ENCODE results near the gene YAF2. TPM values are rescaled to one million over a fixed set of nuclear protein-coding genes. Genes with fewer than 3 reads are reported as not detected.
A peak's percentile ranks its signal among the peaks of the same experiment; 100 is the strongest.
"Not testable (repeated sequence)": the region's sequence is repeated elsewhere in the genome, so short reads cannot be mapped to it uniquely, and the experiment has no call there.

YAF2 gene
- total RNA-seq, 1 donor from 2014 or later, result 19.3 TPM

GRCh38 chr12:42227525-42227924 lies 10.5 kb downstream of the YAF2 start:
- H3K27ac ChIP-seq (ENCODE audit: low read depth, low read length); H3K4me3 ChIP-seq (ENCODE audit: low read length in 3 of 3): not testable (repeated sequence)

GRCh38 chr12:42224501-42224900 lies 13.5 kb downstream of the YAF2 start:
- not testable (repeated sequence) for H3K36me3 ChIP-seq (ENCODE audit: control insufficient read depth in 3 of 3, insufficient read depth in 3 of 3, low read length in 3 of 3); H3K4me1 ChIP-seq (ENCODE audit: control insufficient read depth in 3 of 3, insufficient read depth in 3 of 3, low read length in 3 of 3); H3K9ac ChIP-seq (ENCODE audit: low read depth in 1 of 3, low read length in 3 of 3); H3K27ac ChIP-seq (ENCODE audit: low read depth, low read length); H3K9me3 ChIP-seq (ENCODE audit: control insufficient read depth in 3 of 3, low read length in 3 of 3); H3K4me3 ChIP-seq (ENCODE audit: low read length in 3 of 3); H3K27me3 ChIP-seq (ENCODE audit: control insufficient read depth in 3 of 3, insufficient read depth in 3 of 3, low read length in 3 of 3)

More at GRCh38 chr12:42227525-42227924, 10.5 kb downstream of the YAF2 start:
- H3K9me3 ChIP-seq (ENCODE audit: control insufficient read depth in 3 of 3, low read length in 3 of 3); H3K9ac ChIP-seq (ENCODE audit: low read depth in 1 of 3, low read length in 3 of 3); H3K36me3 ChIP-seq (ENCODE audit: control insufficient read depth in 3 of 3, insufficient read depth in 3 of 3, low read length in 3 of 3); H3K4me1 ChIP-seq (ENCODE audit: control insufficient read depth in 3 of 3, insufficient read depth in 3 of 3, low read length in 3 of 3); H3K27me3 ChIP-seq (ENCODE audit: control insufficient read depth in 3 of 3, insufficient read depth in 3 of 3, low read length in 3 of 3): not testable (repeated sequence)

GRCh38 chr12:42222724-42223123 lies 15.3 kb downstream of the YAF2 start:
- Histone ChIP-seq H3K4me1 (ENCODE audit: control insufficient read depth in 3 of 3, insufficient read depth in 3 of 3, low read length in 3 of 3) (peaks cover 0 to 6% (median 3%) of the 10 kb centered on the region in 3 donors), H3K27ac (ENCODE audit: low read depth, low read length) (no peak overlapping the region), H3K36me3 (ENCODE audit: control insufficient read depth in 3 of 3, insufficient read depth in 3 of 3, low read length in 3 of 3) (no peaks in the 10 kb centered on the region), H3K9me3 (ENCODE audit: control insufficient read depth in 3 of 3, low read length in 3 of 3) (no peaks in the 10 kb centered on the region), H3K9ac (ENCODE audit: low read depth in 1 of 3, low read length in 3 of 3) (no peak overlapping the region), H3K4me3 (ENCODE audit: low read length in 3 of 3) (no peak overlapping the region), H3K27me3 (ENCODE audit: control insufficient read depth in 3 of 3, insufficient read depth in 3 of 3, low read length in 3 of 3) (no peaks in the 10 kb centered on the region)

GRCh38 chr12:42221726-42222125 lies 16.3 kb downstream of the YAF2 start:
- H3K9ac ChIP-seq (ENCODE audit: low read depth in 1 of 3, low read length in 3 of 3), result no peak overlapping the region
- H3K36me3 ChIP-seq (ENCODE audit: control insufficient read depth in 3 of 3, insufficient read depth in 3 of 3, low read length in 3 of 3), result no peaks in the 10 kb centered on the region
- peaks cover 0 to 6% (median 4%) of the 10 kb centered on the region in 3 donors for H3K4me1 ChIP-seq (ENCODE audit: control insufficient read depth in 3 of 3, insufficient read depth in 3 of 3, low read length in 3 of 3)
- no peaks in the 10 kb centered on the region for H3K27me3 ChIP-seq (ENCODE audit: control insufficient read depth in 3 of 3, insufficient read depth in 3 of 3, low read length in 3 of 3)
- no peak overlapping the region for H3K27ac ChIP-seq (ENCODE audit: low read depth, low read length)
- no peak overlapping the region for H3K4me3 ChIP-seq (ENCODE audit: low read length in 3 of 3)
- no peaks in the 10 kb centered on the region for H3K9me3 ChIP-seq (ENCODE audit: control insufficient read depth in 3 of 3, low read length in 3 of 3)

- Histone ChIP-seq H3K27ac (ENCODE audit: low read depth, low read length) (no peak overlapping the region), H3K9ac (ENCODE audit: low read depth in 1 of 3, low read length in 3 of 3) (no peak overlapping the region), H3K4me3 (ENCODE audit: low read length in 3 of 3) (no peak overlapping the region), H3K4me1 (ENCODE audit: control insufficient read depth in 3 of 3, insufficient read depth in 3 of 3, low read length in 3 of 3) (peaks cover 4 to 11% (median 5%) of the 10 kb centered on the region in 3 donors), H3K36me3 (ENCODE audit: control insufficient read depth in 3 of 3, insufficient read depth in 3 of 3, low read length in 3 of 3) (no peaks in the 10 kb centered on the region), H3K9me3 (ENCODE audit: control insufficient read depth in 3 of 3, low read length in 3 of 3) (no peaks in the 10 kb centered on the region), H3K27me3 (ENCODE audit: control insufficient read depth in 3 of 3, insufficient read depth in 3 of 3, low read length in 3 of 3) (no peaks in the 10 kb centered on the region)
Measured at GRCh38 chr12:42217656-42218055, 20.4 kb downstream of the YAF2 start.

- peaks cover 4 to 11% (median 5%) of the 10 kb centered on the region in 3 donors for H3K4me1 ChIP-seq (ENCODE audit: control insufficient read depth in 3 of 3, insufficient read depth in 3 of 3, low read length in 3 of 3)
- H3K36me3 ChIP-seq (ENCODE audit: control insufficient read depth in 3 of 3, insufficient read depth in 3 of 3, low read length in 3 of 3), result no peaks in the 10 kb centered on the region
- no peak overlapping the region for H3K4me3 ChIP-seq (ENCODE audit: low read length in 3 of 3)
- H3K27ac ChIP-seq (ENCODE audit: low read depth, low read length), result no peak overlapping the region
- no peaks in the 10 kb centered on the region for H3K9me3 ChIP-seq (ENCODE audit: control insufficient read depth in 3 of 3, low read length in 3 of 3)
- no peak overlapping the region for H3K9ac ChIP-seq (ENCODE audit: low read depth in 1 of 3, low read length in 3 of 3)
- no peaks in the 10 kb centered on the region for H3K27me3 ChIP-seq (ENCODE audit: control insufficient read depth in 3 of 3, insufficient read depth in 3 of 3, low read length in 3 of 3)
Measured at GRCh38 chr12:42216737-42217136, 21.3 kb downstream of the YAF2 start.

GRCh38 chr12:42215759-42216158 lies 22.3 kb downstream of the YAF2 start:
- not testable (repeated sequence) for H3K36me3 ChIP-seq (ENCODE audit: control insufficient read depth in 3 of 3, insufficient read depth in 3 of 3, low read length in 3 of 3); H3K9ac ChIP-seq (ENCODE audit: low read depth in 1 of 3, low read length in 3 of 3); H3K27ac ChIP-seq (ENCODE audit: low read depth, low read length); H3K9me3 ChIP-seq (ENCODE audit: control insufficient read depth in 3 of 3, low read length in 3 of 3); H3K27me3 ChIP-seq (ENCODE audit: control insufficient read depth in 3 of 3, insufficient read depth in 3 of 3, low read length in 3 of 3); H3K4me3 ChIP-seq (ENCODE audit: low read length in 3 of 3)
- H3K4me1 ChIP-seq (ENCODE audit: control insufficient read depth in 3 of 3, insufficient read depth in 3 of 3, low read length in 3 of 3), result peaks cover 4 to 11% (median 5%) of the 10 kb centered on the region in 3 donors

GRCh38 chr12:42213954-42214426 lies 24.1 kb downstream of the YAF2 start:
- H3K4me3 ChIP-seq (ENCODE audit: low read length in 3 of 3), result no peak overlapping the region
- no peaks in the 10 kb centered on the region for H3K9me3 ChIP-seq (ENCODE audit: control insufficient read depth in 3 of 3, low read length in 3 of 3)
- no peak overlapping the region for H3K27ac ChIP-seq (ENCODE audit: low read depth, low read length)
- H3K27me3 ChIP-seq (ENCODE audit: control insufficient read depth in 3 of 3, insufficient read depth in 3 of 3, low read length in 3 of 3), result no peaks in the 10 kb centered on the region
- H3K4me1 ChIP-seq (ENCODE audit: control insufficient read depth in 3 of 3, insufficient read depth in 3 of 3, low read length in 3 of 3), result peaks cover 2 to 5% (median 5%) of the 10 kb centered on the region in 3 donors
- H3K9ac ChIP-seq (ENCODE audit: low read depth in 1 of 3, low read length in 3 of 3), result no peak overlapping the region
- H3K36me3 ChIP-seq (ENCODE audit: control insufficient read depth in 3 of 3, insufficient read depth in 3 of 3, low read length in 3 of 3), result peaks cover 0 to 5% (median 0%) of the 10 kb centered on the region in 3 donors

- peaks cover 0 to 5% (median 0%) of the 10 kb centered on the region in 3 donors for H3K36me3 ChIP-seq (ENCODE audit: control insufficient read depth in 3 of 3, insufficient read depth in 3 of 3, low read length in 3 of 3)
- H3K27ac ChIP-seq (ENCODE audit: low read depth, low read length), result peak overlapping the region; percentile 42
- peaks cover 2 to 5% (median 5%) of the 10 kb centered on the region in 3 donors for H3K4me1 ChIP-seq (ENCODE audit: control insufficient read depth in 3 of 3, insufficient read depth in 3 of 3, low read length in 3 of 3)
- no peak overlapping the region for H3K4me3 ChIP-seq (ENCODE audit: low read length in 3 of 3)
- no peak overlapping the region for H3K9ac ChIP-seq (ENCODE audit: low read depth in 1 of 3, low read length in 3 of 3)
- H3K9me3 ChIP-seq (ENCODE audit: control insufficient read depth in 3 of 3, low read length in 3 of 3), result no peaks in the 10 kb centered on the region
- H3K27me3 ChIP-seq (ENCODE audit: control insufficient read depth in 3 of 3, insufficient read depth in 3 of 3, low read length in 3 of 3), result no peaks in the 10 kb centered on the region
Measured at GRCh38 chr12:42213023-42213422, 25.0 kb downstream of the YAF2 start.

GRCh38 chr12:42208574-42208973 lies 29.5 kb downstream of the YAF2 start:
- H3K27me3 ChIP-seq (ENCODE audit: control insufficient read depth in 3 of 3, insufficient read depth in 3 of 3, low read length in 3 of 3), result no peaks in the 10 kb centered on the region
- H3K4me1 ChIP-seq (ENCODE audit: control insufficient read depth in 3 of 3, insufficient read depth in 3 of 3, low read length in 3 of 3), result no peaks in the 10 kb centered on the region
- H3K36me3 ChIP-seq (ENCODE audit: control insufficient read depth in 3 of 3, insufficient read depth in 3 of 3, low read length in 3 of 3), result peaks cover 0 to 5% (median 0%) of the 10 kb centered on the region in 3 donors
- no peak overlapping the region for H3K9ac ChIP-seq (ENCODE audit: low read depth in 1 of 3, low read length in 3 of 3)
- H3K9me3 ChIP-seq (ENCODE audit: control insufficient read depth in 3 of 3, low read length in 3 of 3), result no peaks in the 10 kb centered on the region
- no peak overlapping the region for H3K4me3 ChIP-seq (ENCODE audit: low read length in 3 of 3)
- H3K27ac ChIP-seq (ENCODE audit: low read depth, low read length), result no peak overlapping the region

All from skeletal muscle tissue (tissue), 4 donors.